ENCODE data around the gene GABARAP.

- no peak for TF ChIP-seq CTCF (IDR thresholded peaks at IDR 0.05; ENCODE audit: insufficient read depth, low read length, poor library complexity, severe bottlenecking)
- no peak for TF ChIP-seq EZH2phosphoT487 (conservative IDR thresholded peaks at IDR 0.05; ENCODE audit: low read length)
Observed at GRCh38 chr17:7290166-7290565, 47.9 kb upstream of the GABARAP start.
